ENCODE measurements around the gene TMOD3. TPM values are rescaled to one million over a fixed set of nuclear protein-coding genes. Genes with fewer than 3 reads are reported as not detected.

TMOD3 gene
- total RNA-seq, 1 donor, result 53.0 TPM

DNA sequence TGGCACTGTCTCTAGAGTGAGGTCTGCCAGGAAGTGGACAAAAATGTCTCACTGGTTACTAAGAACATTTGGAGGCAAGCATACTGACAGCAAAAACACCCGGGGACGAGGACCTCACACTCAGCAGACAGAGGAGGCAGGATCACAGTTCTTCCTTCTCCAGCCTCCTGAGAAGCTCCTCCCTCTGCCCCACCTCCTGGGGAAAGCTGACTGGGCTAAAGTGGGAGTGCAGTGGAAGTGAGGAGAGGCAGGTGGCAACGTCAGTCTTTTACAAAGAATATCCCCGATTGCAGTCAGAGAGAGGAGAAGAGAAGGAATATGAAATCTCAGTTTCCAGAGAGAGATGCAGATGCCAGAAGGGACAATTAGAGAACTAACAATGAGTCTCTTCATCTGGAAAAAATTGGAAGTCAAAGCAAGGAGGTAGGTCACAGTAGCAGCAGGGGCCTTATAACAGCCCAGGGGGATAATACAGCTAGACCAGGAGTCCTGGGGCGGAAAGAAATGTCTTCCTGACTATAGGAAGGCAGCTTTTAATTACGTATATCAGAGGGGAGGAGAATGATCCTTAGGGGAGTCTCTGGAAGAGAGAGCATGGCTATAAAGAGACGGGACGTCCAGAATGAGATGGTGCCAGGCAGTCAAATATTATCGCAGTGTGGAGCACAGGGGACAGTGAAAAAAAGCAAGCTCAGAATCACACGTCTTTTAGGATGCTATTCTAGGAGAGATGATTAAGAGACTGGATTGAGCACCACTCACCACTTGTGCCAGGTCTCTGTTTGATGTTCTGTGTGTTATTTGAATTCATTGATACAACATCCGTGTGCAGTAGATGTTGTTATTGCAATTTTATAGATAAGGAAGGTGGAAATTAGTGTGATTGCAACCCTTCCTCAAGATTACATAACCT is 95.0 kb downstream of the TMOD3 start:
- TF ChIP-seq, protein P1, sequence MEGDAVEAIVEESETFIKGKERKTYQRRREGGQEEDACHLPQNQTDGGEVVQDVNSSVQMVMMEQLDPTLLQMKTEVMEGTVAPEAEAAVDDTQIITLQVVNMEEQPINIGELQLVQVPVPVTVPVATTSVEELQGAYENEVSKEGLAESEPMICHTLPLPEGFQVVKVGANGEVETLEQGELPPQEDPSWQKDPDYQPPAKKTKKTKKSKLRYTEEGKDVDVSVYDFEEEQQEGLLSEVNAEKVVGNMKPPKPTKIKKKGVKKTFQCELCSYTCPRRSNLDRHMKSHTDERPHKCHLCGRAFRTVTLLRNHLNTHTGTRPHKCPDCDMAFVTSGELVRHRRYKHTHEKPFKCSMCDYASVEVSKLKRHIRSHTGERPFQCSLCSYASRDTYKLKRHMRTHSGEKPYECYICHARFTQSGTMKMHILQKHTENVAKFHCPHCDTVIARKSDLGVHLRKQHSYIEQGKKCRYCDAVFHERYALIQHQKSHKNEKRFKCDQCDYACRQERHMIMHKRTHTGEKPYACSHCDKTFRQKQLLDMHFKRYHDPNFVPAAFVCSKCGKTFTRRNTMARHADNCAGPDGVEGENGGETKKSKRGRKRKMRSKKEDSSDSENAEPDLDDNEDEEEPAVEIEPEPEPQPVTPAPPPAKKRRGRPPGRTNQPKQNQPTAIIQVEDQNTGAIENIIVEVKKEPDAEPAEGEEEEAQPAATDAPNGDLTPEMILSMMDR (IDR thresholded peaks at IDR 0.05; ENCODE audit: insufficient read depth, low read length), result no peak
- H3K4me3 ChIP-seq (ENCODE audit: low read depth, low read length), result no peak overlapping the region
- DNase-seq (ENCODE audit: low read depth), result no peak

GRCh38 chr15:51926809-51927208 is 97.4 kb downstream of the TMOD3 start:
- H3K4me3 ChIP-seq (ENCODE audit: low read depth, low read length), result no peak overlapping the region
- no peak for DNase-seq (ENCODE audit: low read depth)
- TF ChIP-seq, protein P1 (IDR thresholded peaks at IDR 0.05; ENCODE audit: insufficient read depth, low read length), result no peak

- DNase-seq (ENCODE audit: low read depth), result no peak
- no peak overlapping the region for H3K4me3 ChIP-seq (ENCODE audit: low read depth, low read length)
- TF ChIP-seq, protein P1 (IDR thresholded peaks at IDR 0.05; ENCODE audit: insufficient read depth, low read length), result no peak
These were observed 101.6 kb downstream of the TMOD3 start for GRCh38 chr15:51931016-51931415.

DNA sequence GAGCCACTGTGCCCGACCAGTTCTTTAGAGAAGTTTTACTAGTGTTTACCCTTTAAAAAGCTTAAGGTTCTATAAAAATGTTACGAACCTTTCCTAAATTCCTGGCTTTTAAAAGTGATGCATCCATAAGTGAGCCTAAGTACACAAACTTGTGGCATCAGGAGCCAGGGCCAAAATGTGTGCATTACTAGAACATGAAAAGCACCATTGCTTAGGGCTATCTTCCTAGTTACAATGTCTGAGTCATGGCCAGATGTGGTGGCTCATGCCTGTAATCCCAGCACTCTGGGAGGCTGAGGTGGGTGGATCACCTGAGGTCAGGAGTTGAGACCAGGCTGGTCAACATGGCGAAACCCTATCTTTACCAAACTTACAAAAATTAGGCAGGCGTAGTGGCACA is 102.2 kb downstream of the TMOD3 start:
- peak; percentile 9 for DNase-seq (ENCODE audit: low read depth)
- TF ChIP-seq, protein P1 (IDR thresholded peaks at IDR 0.05; ENCODE audit: insufficient read depth, low read length), result no peak
- no peak overlapping the region for H3K4me3 ChIP-seq (ENCODE audit: low read depth, low read length)

- TF ChIP-seq, protein P1 (IDR thresholded peaks at IDR 0.05; ENCODE audit: insufficient read depth, low read length), result no peak
- H3K4me3 ChIP-seq (ENCODE audit: low read depth, low read length), result no peak overlapping the region
- DNase-seq (ENCODE audit: low read depth), result no peak
These were observed 102.7 kb downstream of the TMOD3 start for GRCh38 chr15:51932161-51932560.

- TF ChIP-seq, protein P1 (IDR thresholded peaks at IDR 0.05; ENCODE audit: insufficient read depth, low read length), result no peak
- no peak for DNase-seq (ENCODE audit: low read depth)
- H3K4me3 ChIP-seq (ENCODE audit: low read depth, low read length), result no peak overlapping the region
These were observed 106.1 kb downstream of the TMOD3 start for GRCh38 chr15:51935466-51936104.
